Measurements from ENCODE around the gene NTMT1. TPM values are rescaled to one million over a fixed set of nuclear protein-coding genes. Genes with fewer than 3 reads are reported as not detected.

Gene NTMT1
- total RNA-seq, 4 donors from 2014 or later: 11.9 to 35.5 (median 26.6) TPM

DNA sequence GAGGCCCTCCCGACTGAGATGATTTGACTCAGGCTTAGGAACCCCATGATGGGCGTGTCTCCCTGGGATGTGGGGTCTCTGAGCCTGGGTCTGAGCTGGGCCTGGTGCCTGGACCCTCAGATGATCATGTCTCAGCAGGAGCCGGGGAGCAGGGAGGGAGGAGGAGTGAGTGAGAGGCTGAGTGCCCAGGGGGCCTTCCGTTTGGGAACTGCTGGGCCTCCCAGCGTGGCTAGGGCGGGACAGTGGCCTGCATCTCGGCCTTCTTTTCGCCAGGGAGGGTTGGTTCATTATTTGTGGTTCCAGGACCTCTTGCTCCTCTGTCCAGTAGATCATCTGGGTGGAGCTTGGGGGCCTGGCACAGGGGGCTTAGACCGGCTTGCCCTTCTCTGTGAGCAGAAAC lies 45.1 kb downstream of the NTMT1 start:
- no peaks in the 10 kb centered on the region for H3K9me3 ChIP-seq
- TF ChIP-seq, protein P1, sequence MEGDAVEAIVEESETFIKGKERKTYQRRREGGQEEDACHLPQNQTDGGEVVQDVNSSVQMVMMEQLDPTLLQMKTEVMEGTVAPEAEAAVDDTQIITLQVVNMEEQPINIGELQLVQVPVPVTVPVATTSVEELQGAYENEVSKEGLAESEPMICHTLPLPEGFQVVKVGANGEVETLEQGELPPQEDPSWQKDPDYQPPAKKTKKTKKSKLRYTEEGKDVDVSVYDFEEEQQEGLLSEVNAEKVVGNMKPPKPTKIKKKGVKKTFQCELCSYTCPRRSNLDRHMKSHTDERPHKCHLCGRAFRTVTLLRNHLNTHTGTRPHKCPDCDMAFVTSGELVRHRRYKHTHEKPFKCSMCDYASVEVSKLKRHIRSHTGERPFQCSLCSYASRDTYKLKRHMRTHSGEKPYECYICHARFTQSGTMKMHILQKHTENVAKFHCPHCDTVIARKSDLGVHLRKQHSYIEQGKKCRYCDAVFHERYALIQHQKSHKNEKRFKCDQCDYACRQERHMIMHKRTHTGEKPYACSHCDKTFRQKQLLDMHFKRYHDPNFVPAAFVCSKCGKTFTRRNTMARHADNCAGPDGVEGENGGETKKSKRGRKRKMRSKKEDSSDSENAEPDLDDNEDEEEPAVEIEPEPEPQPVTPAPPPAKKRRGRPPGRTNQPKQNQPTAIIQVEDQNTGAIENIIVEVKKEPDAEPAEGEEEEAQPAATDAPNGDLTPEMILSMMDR (IDR thresholded peaks at IDR 0.05): no peak
- no peak for TF ChIP-seq POLR2A (IDR thresholded peaks at IDR 0.05)
- no peak overlapping the region for H3K4me3 ChIP-seq
- no peak overlapping the region for H3K27ac ChIP-seq
- peaks cover 0 to 9% of the 10 kb centered on the region in 2 donors for H3K27me3 ChIP-seq
- H3K36me3 ChIP-seq: no peaks in the 10 kb centered on the region
- DNase-seq: no peak
- peaks cover 0 to 4% (median 0%) of the 10 kb centered on the region in 4 donors for H3K4me1 ChIP-seq

DNA sequence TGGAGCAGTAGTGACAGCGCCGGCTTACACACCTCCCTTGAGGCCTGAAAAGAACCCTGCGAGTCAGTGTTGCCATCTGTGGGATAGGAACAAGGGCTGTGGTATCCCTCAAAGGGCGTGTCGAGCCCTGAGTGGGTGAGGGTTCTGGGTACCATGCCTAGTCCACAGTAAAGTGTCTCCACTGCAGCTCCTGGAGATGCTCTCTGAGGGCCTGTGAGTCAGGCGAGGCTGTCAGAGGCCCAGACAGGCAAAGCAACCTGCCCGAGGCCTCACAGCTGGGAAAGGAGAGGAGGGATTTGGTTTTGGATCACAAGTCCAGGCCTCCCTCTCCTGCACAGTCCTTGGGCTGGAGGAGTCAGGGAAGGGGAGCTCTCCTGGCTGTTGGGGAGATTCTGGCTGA lies 45.6 kb downstream of the NTMT1 start:
- Histone ChIP-seq H3K4me3 (no peak overlapping the region), H3K27ac (no peak overlapping the region), H3K36me3 (no peaks in the 10 kb centered on the region), H3K9me3 (no peaks in the 10 kb centered on the region), H3K4me1 (no peaks in the 10 kb centered on the region), H3K27me3 (peaks cover 0 to 4% of the 10 kb centered on the region in 2 donors)
- DNase-seq: no peak
- TF ChIP-seq, protein P1 (IDR thresholded peaks at IDR 0.05): no peak
- no peak for TF ChIP-seq POLR2A (IDR thresholded peaks at IDR 0.05)

DNA sequence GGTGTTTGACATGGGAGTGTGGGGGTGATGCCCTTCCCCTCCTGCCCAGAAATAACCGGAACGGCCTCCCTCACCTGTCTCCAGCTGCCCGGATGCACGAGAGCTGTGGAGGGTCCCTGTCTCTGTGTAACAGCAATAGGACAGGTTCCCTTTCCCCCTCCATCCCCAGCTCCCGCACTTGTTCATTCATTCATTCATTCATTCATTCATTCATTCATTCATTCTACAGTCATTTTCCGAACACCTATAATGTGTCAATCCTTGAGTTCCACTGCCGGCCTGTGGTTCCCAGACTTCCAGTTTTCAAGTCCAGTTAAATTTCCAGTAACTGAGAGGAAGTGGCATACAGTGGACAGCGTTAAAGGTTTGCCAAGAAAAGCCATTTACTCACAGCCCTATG lies 46.7 kb downstream of the NTMT1 start:
- H3K27ac ChIP-seq: no peak overlapping the region
- H3K36me3 ChIP-seq: no peaks in the 10 kb centered on the region
- no peaks in the 10 kb centered on the region for H3K9me3 ChIP-seq
- no peaks in the 10 kb centered on the region for H3K4me1 ChIP-seq
- TF ChIP-seq, protein P1 (IDR thresholded peaks at IDR 0.05): no peak
- no peak for TF ChIP-seq POLR2A (IDR thresholded peaks at IDR 0.05)
- no peaks in the 10 kb centered on the region for H3K27me3 ChIP-seq
- no peak overlapping the region for H3K4me3 ChIP-seq
- DNase-seq: no peak

DNA sequence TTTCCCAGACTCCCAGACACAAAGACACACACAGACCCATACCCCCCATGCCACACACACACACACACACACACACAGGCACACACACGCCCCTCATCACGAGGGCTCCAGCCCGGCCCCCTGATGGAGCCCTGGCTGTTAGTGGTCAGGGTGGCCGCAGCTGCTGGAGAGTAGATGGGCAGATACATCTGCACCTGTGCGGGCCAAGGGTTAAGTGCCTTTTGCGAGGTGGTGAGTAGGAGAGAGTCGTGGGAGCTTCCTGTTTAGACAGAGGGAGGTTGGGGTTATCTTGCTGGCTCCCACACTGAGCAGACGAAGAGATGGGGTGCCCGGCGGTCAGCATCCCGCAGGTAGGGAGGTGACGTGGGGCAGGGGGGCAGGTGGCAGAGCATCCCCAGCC lies 47.6 kb downstream of the NTMT1 start:
- no peak for DNase-seq
- Histone ChIP-seq H3K27me3 (no peaks in the 10 kb centered on the region), H3K27ac (no peak overlapping the region), H3K36me3 (no peaks in the 10 kb centered on the region), H3K4me3 (no peak overlapping the region), H3K9me3 (no peaks in the 10 kb centered on the region), H3K4me1 (no peaks in the 10 kb centered on the region)
- TF ChIP-seq, protein P1 (IDR thresholded peaks at IDR 0.05): no peak
- no peak for TF ChIP-seq POLR2A (IDR thresholded peaks at IDR 0.05)

DNA sequence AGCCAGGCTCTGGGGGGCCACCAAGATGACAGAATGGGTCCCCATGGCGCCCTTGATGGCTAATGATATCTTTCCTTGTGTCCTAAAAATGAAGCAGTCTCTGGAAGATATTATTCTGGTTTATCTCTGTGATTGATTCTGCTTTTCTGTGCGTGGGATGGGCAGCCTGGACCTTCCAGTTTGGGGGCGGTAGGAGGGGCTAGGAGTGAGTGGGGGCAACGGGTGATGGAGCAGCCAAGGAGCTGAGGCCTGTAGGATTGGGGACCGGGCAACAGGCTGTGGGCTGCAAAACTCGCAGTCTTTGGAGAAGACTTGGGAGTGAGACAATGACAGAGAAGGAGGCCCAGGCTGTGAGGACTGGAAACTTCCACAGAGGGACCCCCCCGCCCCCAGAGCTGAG lies 48.3 kb downstream of the NTMT1 start:
- no peak overlapping the region for H3K4me3 ChIP-seq
- no peaks in the 10 kb centered on the region for H3K4me1 ChIP-seq
- no peaks in the 10 kb centered on the region for H3K27me3 ChIP-seq
- no peaks in the 10 kb centered on the region for H3K36me3 ChIP-seq
- H3K9me3 ChIP-seq: no peaks in the 10 kb centered on the region
- no peak for TF ChIP-seq POLR2A (IDR thresholded peaks at IDR 0.05)
- TF ChIP-seq, protein P1 (IDR thresholded peaks at IDR 0.05): no peak
- no peak for DNase-seq
- no peak overlapping the region for H3K27ac ChIP-seq

DNA sequence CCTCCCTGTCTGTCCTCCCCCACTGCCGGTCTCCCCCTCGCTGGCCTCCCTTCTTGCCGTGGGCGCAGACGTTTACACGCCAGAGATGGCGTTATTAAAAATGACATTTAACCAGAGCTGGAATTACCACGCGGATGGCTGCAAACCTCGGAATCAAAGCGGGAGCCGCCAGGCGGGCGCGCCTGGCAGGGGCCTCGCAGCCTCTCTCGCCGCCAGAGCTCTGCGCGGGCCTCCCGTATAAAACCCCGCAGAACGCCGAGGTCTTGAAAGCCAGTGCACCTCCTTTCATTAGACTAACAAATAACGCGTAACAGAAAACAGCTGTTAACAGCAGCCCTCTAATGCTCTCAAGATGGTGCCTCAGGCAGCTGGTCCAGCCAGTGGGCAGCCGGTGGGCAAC lies 49.7 kb downstream of the NTMT1 start:
- TF ChIP-seq POLR2A (IDR thresholded peaks at IDR 0.05): no peak
- TF ChIP-seq, protein P1 (IDR thresholded peaks at IDR 0.05): no peak
- no peak overlapping the region for H3K27ac ChIP-seq
- H3K4me3 ChIP-seq: no peak overlapping the region
- H3K27me3 ChIP-seq: no peaks in the 10 kb centered on the region
- no peaks in the 10 kb centered on the region for H3K36me3 ChIP-seq
- H3K4me1 ChIP-seq: no peaks in the 10 kb centered on the region
- DNase-seq: no peak
- H3K9me3 ChIP-seq: no peaks in the 10 kb centered on the region
